ENCODE measurements around the gene VPS4A. TPM values are rescaled to one million over a fixed set of nuclear protein-coding genes. Genes with fewer than 3 reads are reported as not detected.
A peak's percentile ranks its signal among the peaks of the same experiment; 100 is the strongest.

The VPS4A gene
- 34.2 and 41.7 TPM in 2 replicates for total RNA-seq

- H3K4me3 Mint-ChIP-seq: peak within 1 kb of the TSS; percentile 98
- ChIA-PET CTCF (interaction anchor here (1.0 kb wide), 1 partner anchor 19 kb away, joined by 3 read pairs; no protein-coding TSS in a partner anchor), POLR2A (interaction anchor here (0.5 to 2.6 kb wide), 6 partner anchors 14 to 178 kb away, joined by 3 to 11 read pairs (median 6); partner anchors contain the start of genes COG8, NIP7 and PDF)
- H3K36me3 Mint-ChIP-seq (ENCODE audit: low read depth): peaks cover 28% of the 10 kb centered on the region
- H3K27ac Mint-ChIP-seq: peak within 1 kb of the TSS; percentile 91
- peaks cover 27% of the 10 kb centered on the region for H3K4me1 Mint-ChIP-seq
- intact Hi-C loops (cut with micrococcal nuclease): loop anchor here (1.0 to 10.0 kb wide), 7 partner anchors 19 to 1214 kb away; partner anchors contain the start of genes COG4, COG8, NFAT5 and NIP7
- no peaks in the 10 kb centered on the region for H3K27me3 Mint-ChIP-seq
- TF ChIP-seq, protein P1, sequence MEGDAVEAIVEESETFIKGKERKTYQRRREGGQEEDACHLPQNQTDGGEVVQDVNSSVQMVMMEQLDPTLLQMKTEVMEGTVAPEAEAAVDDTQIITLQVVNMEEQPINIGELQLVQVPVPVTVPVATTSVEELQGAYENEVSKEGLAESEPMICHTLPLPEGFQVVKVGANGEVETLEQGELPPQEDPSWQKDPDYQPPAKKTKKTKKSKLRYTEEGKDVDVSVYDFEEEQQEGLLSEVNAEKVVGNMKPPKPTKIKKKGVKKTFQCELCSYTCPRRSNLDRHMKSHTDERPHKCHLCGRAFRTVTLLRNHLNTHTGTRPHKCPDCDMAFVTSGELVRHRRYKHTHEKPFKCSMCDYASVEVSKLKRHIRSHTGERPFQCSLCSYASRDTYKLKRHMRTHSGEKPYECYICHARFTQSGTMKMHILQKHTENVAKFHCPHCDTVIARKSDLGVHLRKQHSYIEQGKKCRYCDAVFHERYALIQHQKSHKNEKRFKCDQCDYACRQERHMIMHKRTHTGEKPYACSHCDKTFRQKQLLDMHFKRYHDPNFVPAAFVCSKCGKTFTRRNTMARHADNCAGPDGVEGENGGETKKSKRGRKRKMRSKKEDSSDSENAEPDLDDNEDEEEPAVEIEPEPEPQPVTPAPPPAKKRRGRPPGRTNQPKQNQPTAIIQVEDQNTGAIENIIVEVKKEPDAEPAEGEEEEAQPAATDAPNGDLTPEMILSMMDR (IDR thresholded peaks at IDR 0.05): no peak
- peak; percentile 99 for DNase-seq
- peak; percentile 98 for ATAC-seq (ENCODE audit: low read depth)
- H3K9me3 Mint-ChIP-seq: no peaks in the 10 kb centered on the region
Observed at GRCh38 chr16:69310653-69311532, at the start of gene VPS4A. Gene VPS4A, plus strand, starts transcription at chr16:69311350. Its CDS starts 162 bp downstream, at chr16:69311512.

DNA sequence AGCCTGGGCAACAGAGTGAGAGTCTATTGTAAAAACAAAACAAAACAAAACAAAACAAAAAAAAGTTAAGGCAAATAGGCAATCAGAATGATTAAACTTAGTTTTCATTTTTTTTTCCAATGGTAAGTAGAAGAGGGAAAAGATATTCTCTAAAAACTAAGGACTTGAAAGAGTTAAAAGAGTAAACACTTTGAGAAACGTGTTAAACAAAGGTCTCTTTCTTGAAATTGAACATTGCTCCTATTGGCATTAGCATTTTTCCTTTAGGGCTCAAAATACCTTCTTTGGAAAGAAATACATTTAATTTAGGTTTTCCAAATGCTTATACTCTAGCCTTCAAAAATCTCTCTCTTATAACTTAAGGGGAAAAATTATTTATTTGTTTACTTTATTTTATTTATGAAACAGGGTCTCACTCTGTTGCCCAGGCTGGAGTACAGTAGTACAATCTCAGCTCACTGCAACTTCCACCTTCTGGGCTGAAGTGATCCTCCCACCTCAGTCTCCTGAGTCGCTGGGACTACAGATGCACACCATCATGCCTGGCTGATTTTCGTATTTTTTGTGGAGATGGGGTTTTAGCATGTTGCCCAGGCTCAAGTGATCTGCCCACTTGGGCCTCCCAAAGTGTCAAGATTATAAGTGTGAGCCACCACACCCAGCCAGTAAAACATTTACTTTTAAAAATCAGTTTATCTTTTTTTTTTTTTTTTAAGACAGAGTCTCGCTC, 44.7 kb upstream of the VPS4A start:
- TF ChIP-seq, protein P1 (IDR thresholded peaks at IDR 0.05): no peak
- POLR2A ChIA-PET: no interaction called here
- ATAC-seq (ENCODE audit: low read depth) (no peak), DNase-seq (no peak)
- CTCF ChIA-PET: no interaction called here
- H3K27me3 Mint-ChIP-seq: no peaks in the 10 kb centered on the region
- intact Hi-C loops (cut with micrococcal nuclease): no loop called here
- no peak overlapping the region for H3K27ac Mint-ChIP-seq
- H3K4me3 Mint-ChIP-seq: no peak overlapping the region
- no peaks in the 10 kb centered on the region for H3K9me3 Mint-ChIP-seq
- no peaks in the 10 kb centered on the region for H3K4me1 Mint-ChIP-seq
- peaks cover 6% of the 10 kb centered on the region for H3K36me3 Mint-ChIP-seq (ENCODE audit: low read depth)

DNA sequence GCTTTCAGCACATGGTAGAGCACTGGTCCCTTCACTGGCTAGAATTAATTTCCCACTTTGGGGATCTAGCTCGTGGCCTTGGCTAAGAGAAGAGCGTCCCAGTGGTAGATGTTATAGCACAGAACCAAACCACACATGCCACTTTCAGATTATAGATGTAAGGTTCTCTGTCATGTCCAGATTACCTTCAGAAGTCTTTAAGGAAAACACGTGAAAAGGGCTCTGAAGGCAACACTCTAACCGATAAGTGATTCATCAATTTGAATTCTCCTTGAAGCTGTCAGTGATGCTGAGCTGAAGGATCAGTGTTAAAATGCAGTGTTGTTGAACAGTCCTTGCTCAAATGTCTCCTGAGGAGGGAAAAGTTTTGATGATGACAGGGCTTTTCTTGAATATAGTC, 43.5 kb upstream of the VPS4A start:
- TF ChIP-seq, protein P1 (IDR thresholded peaks at IDR 0.05): no peak
- H3K4me1 Mint-ChIP-seq: no peaks in the 10 kb centered on the region
- ChIA-PET POLR2A (no interaction called here), CTCF (no interaction called here)
- H3K9me3 Mint-ChIP-seq: no peaks in the 10 kb centered on the region
- no peak overlapping the region for H3K27ac Mint-ChIP-seq
- DNase-seq (no peak), ATAC-seq (ENCODE audit: low read depth) (no peak)
- H3K36me3 Mint-ChIP-seq (ENCODE audit: low read depth): peaks cover 10% of the 10 kb centered on the region
- intact Hi-C loops (cut with micrococcal nuclease): no loop called here
- H3K4me3 Mint-ChIP-seq: no peak overlapping the region
- H3K27me3 Mint-ChIP-seq: no peaks in the 10 kb centered on the region

DNA sequence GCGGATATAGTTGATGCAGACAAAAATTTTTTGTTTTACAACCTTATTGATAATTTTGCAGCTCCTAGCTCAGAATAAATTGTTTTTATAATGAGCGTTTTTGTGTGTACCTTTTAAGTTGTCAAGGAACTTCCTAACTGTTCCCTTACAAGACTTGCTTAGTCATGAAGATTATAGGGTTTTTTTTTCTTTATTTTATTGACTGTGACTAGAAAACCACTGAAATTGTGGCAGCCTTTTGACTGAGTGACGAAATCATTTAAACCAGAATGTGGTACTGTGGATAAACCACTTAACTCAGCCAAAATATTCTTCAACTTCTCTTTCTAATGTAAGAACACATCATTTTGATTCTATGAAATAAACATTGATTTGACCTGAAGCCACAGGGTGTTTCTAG, 40.8 kb upstream of the VPS4A start:
- Mint-ChIP-seq H3K4me3 (no peak overlapping the region), H3K36me3 (ENCODE audit: low read depth) (peaks cover 10% of the 10 kb centered on the region), H3K27ac (no peak overlapping the region), H3K9me3 (no peaks in the 10 kb centered on the region), H3K27me3 (no peaks in the 10 kb centered on the region), H3K4me1 (no peaks in the 10 kb centered on the region)
- ATAC-seq (ENCODE audit: low read depth) (no peak), DNase-seq (no peak)
- TF ChIP-seq, protein P1 (IDR thresholded peaks at IDR 0.05): no peak
- intact Hi-C loops (cut with micrococcal nuclease): no loop called here
- CTCF ChIA-PET: no interaction called here
- POLR2A ChIA-PET: no interaction called here

GRCh38 chr16:69270831-69271230, 40.3 kb upstream of the VPS4A start:
- ATAC-seq (ENCODE audit: low read depth): no peak
- TF ChIP-seq, protein P1 (IDR thresholded peaks at IDR 0.05): no peak
- no peaks in the 10 kb centered on the region for H3K4me1 Mint-ChIP-seq
- POLR2A ChIA-PET: no interaction called here
- no peak overlapping the region for H3K27ac Mint-ChIP-seq
- no peak overlapping the region for H3K4me3 Mint-ChIP-seq
- no peaks in the 10 kb centered on the region for H3K9me3 Mint-ChIP-seq
- no peak for DNase-seq
- CTCF ChIA-PET: no interaction called here
- H3K36me3 Mint-ChIP-seq (ENCODE audit: low read depth): peaks cover 10% of the 10 kb centered on the region
- H3K27me3 Mint-ChIP-seq: no peaks in the 10 kb centered on the region
- intact Hi-C loops (cut with micrococcal nuclease): no loop called here

Measured in activated B cell treated with CpG ODN at 0.5 μM for 24 hours (primary cell).